Suprapubic skin (tissue), 4 donors: Measurements from ENCODE around the gene BMPER. TPM values are rescaled to one million over a fixed set of nuclear protein-coding genes. Genes with fewer than 3 reads are reported as not detected.

ENCODE experiments used
- DNase-seq, 2 donors: peaks; one replicate each; pipeline ENCODE4 v3.0.0-alpha.2; 2019; ENCODE audit warnings: low spot score in 2 of 2
- H3K27ac ChIP-seq: fragments of 200-600 bp; sonication (generic); one replicate; pipeline ENCODE4 v1.5.1; 2019
- H3K27me3 ChIP-seq: fragments of 200-600 bp; sonication (generic); one replicate; pipeline ENCODE4 v1.5.1; 2019
- H3K36me3 ChIP-seq: fragments of 200-600 bp; sonication (generic); one replicate; pipeline ENCODE4 v1.5.1; 2019
- H3K4me1 ChIP-seq: fragments of 200-600 bp; sonication (generic); one replicate; pipeline ENCODE4 v1.5.1; 2019
- H3K4me3 ChIP-seq: fragments of 200-600 bp; sonication (generic); one replicate; pipeline ENCODE4 v1.5.1; 2019; ENCODE audit warnings: mild to moderate bottlenecking
- H3K9me3 ChIP-seq: fragments of 200-600 bp; sonication (generic); one replicate; pipeline ENCODE4 v1.5.1; 2019
- CTCF ChIP-seq, 2 donors: fragments of 200-600 bp in 1 of 2; fragments of 450-650 bp in 1 of 2; sonication (generic) in 1 of 2; IDR thresholded peaks; one replicate each; pipeline ENCODE4 v1.5.1; 2016 to 2019; ENCODE audit warnings: antibody characterized with exemption in 2 of 2, mild to moderate bottlenecking in 1 of 2, moderate library complexity in 1 of 2
- EP300 ChIP-seq: sonication (generic); formaldehyde crosslinking; IDR thresholded peaks from one replicate; pipeline ENCODE4 v1.6.1; 2017; ENCODE audit warnings: antibody characterized with exemption
- POLR2A ChIP-seq, 2 donors: fragments of 450-650 bp; IDR thresholded peaks; one replicate each; pipeline ENCODE4 v1.6.1; 2017; ENCODE audit warnings: antibody characterized with exemption in 2 of 2, mild to moderate bottlenecking in 2 of 2, moderate library complexity in 2 of 2
- POLR2AphosphoS5 ChIP-seq, 3 donors: sonication (generic); formaldehyde crosslinking; IDR thresholded peaks; one replicate each; pipeline ENCODE4 v1.6.1; 2017; ENCODE audit warnings: antibody characterized with exemption in 3 of 3
- WGBS: methylation state at CpG from one replicate; pipeline ENCODE4 v1.1.5; 2018; 5-methylcytosine and 5-hydroxymethylcytosine counted together
- total RNA-seq, 4 donors: library from RNA; depleted of rRNA; stranded (reverse); fragments of >200 nt; gene quantifications; one replicate each; pipeline ENCODE4 v1.1.0, GENCODE V29; 2016

The BMPER gene
- total RNA-seq, 4 donors from 2014 or later, result 0.52 to 7.2 (median 1.2) TPM

GRCh38 chr7:34104115-34104514 is 198.8 kb downstream of the BMPER start:
- H3K27me3 ChIP-seq, result no peaks in the 10 kb centered on the region
- WGBS, result 74% methylated on average over 6 of the region's 6 CpGs
- H3K27ac ChIP-seq, result no peak overlapping the region
- no peaks in the 10 kb centered on the region for H3K36me3 ChIP-seq
- no peaks in the 10 kb centered on the region for H3K9me3 ChIP-seq
- no peak for TF ChIP-seq CTCF (IDR thresholded peaks at IDR 0.05)
- no peak for TF ChIP-seq POLR2A (IDR thresholded peaks at IDR 0.05)
- no peaks in the 10 kb centered on the region for H3K4me1 ChIP-seq
- no peak for DNase-seq
- no peak overlapping the region for H3K4me3 ChIP-seq

- 80% methylated on average over 1 of the region's 1 CpG for WGBS
- no peaks in the 10 kb centered on the region for H3K36me3 ChIP-seq
- no peak for TF ChIP-seq POLR2A (IDR thresholded peaks at IDR 0.05)
- TF ChIP-seq CTCF (IDR thresholded peaks at IDR 0.05), result no peak
- no peak overlapping the region for H3K27ac ChIP-seq
- H3K9me3 ChIP-seq, result no peaks in the 10 kb centered on the region
- no peak overlapping the region for H3K4me3 ChIP-seq
- no peaks in the 10 kb centered on the region for H3K27me3 ChIP-seq
- H3K4me1 ChIP-seq, result no peaks in the 10 kb centered on the region
- no peak for DNase-seq
Measured at GRCh38 chr7:34104992-34105391, 199.7 kb downstream of the BMPER start.

- no peaks in the 10 kb centered on the region for H3K27me3 ChIP-seq
- 31% methylated on average over 5 of the region's 5 CpGs for WGBS
- H3K27ac ChIP-seq, result no peak overlapping the region
- H3K9me3 ChIP-seq, result no peaks in the 10 kb centered on the region
- no peaks in the 10 kb centered on the region for H3K4me1 ChIP-seq
- no peaks in the 10 kb centered on the region for H3K36me3 ChIP-seq
- no peak for TF ChIP-seq EP300
- no peak for TF ChIP-seq POLR2AphosphoS5 (IDR thresholded peaks at IDR 0.05)
- no peak for TF ChIP-seq POLR2A (IDR thresholded peaks at IDR 0.05)
- no peak for TF ChIP-seq CTCF (IDR thresholded peaks at IDR 0.05)
- no peak overlapping the region for H3K4me3 ChIP-seq
- no peak for DNase-seq
Measured at GRCh38 chr7:34107276-34107675, 201.9 kb downstream of the BMPER start.

- WGBS, result 74% methylated on average over 4 of the region's 4 CpGs
- TF ChIP-seq CTCF (IDR thresholded peaks at IDR 0.05) (no peak), POLR2A (IDR thresholded peaks at IDR 0.05) (no peak), EP300 (no peak), POLR2AphosphoS5 (IDR thresholded peaks at IDR 0.05) (no peak)
- Histone ChIP-seq H3K4me1 (no peaks in the 10 kb centered on the region), H3K27me3 (no peaks in the 10 kb centered on the region), H3K36me3 (no peaks in the 10 kb centered on the region), H3K27ac (no peak overlapping the region), H3K9me3 (no peaks in the 10 kb centered on the region), H3K4me3 (no peak overlapping the region)
- no peak for DNase-seq
Measured at GRCh38 chr7:34108165-34108564, 202.8 kb downstream of the BMPER start.

- DNase-seq, result no peak
- TF ChIP-seq POLR2A (IDR thresholded peaks at IDR 0.05) (no peak), POLR2AphosphoS5 (IDR thresholded peaks at IDR 0.05) (no peak), CTCF (IDR thresholded peaks at IDR 0.05) (no peak), EP300 (no peak)
- H3K27ac ChIP-seq, result no peak overlapping the region
- WGBS, result 83% methylated on average over 8 of the region's 8 CpGs
- no peaks in the 10 kb centered on the region for H3K4me1 ChIP-seq
- no peaks in the 10 kb centered on the region for H3K27me3 ChIP-seq
- H3K36me3 ChIP-seq, result no peaks in the 10 kb centered on the region
- H3K4me3 ChIP-seq, result no peak overlapping the region
- no peaks in the 10 kb centered on the region for H3K9me3 ChIP-seq
Measured at GRCh38 chr7:34109936-34110780, 204.8 kb downstream of the BMPER start.
